Activated T-helper 17 cell treated with anti-CD3 and anti-CD28 coated beads, Interleukin-2, amount 50 U/mL, for 72 hours (primary cell): ENCODE data around the gene SLAMF6. TPM values are rescaled to one million over a fixed set of nuclear protein-coding genes. Genes with fewer than 3 reads are reported as not detected.
"Not testable (repeated sequence)": the region's sequence is repeated elsewhere in the genome, so short reads cannot be mapped to it uniquely, and the experiment has no call there.

ENCODE experiments used
- ATAC-seq: fragments of 150-1000 bp; cut with Tn5 transposase; replicated peaks from 2 replicates; pipeline ENCODE4 v1.10.0; 2021; ENCODE audit warnings: mild to moderate bottlenecking, moderate library complexity
- H3K27ac Mint-ChIP-seq: one replicate; pipeline ENCODE4 v1.8.0; 2022; ENCODE audit warnings: mixed read lengths
- H3K27me3 Mint-ChIP-seq: one replicate; pipeline ENCODE4 v1.8.0; 2022; ENCODE audit warnings: mixed read lengths
- H3K36me3 Mint-ChIP-seq: one replicate; pipeline ENCODE4 v1.8.0; 2022; ENCODE audit warnings: low read depth, mild to moderate bottlenecking, mixed read lengths
- H3K4me1 Mint-ChIP-seq: one replicate; pipeline ENCODE4 v1.8.0; 2022; ENCODE audit warnings: mixed read lengths
- H3K4me3 Mint-ChIP-seq: one replicate; pipeline ENCODE4 v1.8.0; 2022; ENCODE audit warnings: mild to moderate bottlenecking, mixed read lengths
- H3K9me3 Mint-ChIP-seq: one replicate; pipeline ENCODE4 v1.8.0; 2022; ENCODE audit warnings: mixed read lengths
- total RNA-seq, 2 donors: library from RNA; stranded (reverse); gene quantifications; one replicate each; pipeline ENCODE4 v1.2.3, GENCODE V29; 2022

SLAMF6 gene
- total RNA-seq, 2 donors from 2014 or later = 17.4 to 28.6 TPM

DNA sequence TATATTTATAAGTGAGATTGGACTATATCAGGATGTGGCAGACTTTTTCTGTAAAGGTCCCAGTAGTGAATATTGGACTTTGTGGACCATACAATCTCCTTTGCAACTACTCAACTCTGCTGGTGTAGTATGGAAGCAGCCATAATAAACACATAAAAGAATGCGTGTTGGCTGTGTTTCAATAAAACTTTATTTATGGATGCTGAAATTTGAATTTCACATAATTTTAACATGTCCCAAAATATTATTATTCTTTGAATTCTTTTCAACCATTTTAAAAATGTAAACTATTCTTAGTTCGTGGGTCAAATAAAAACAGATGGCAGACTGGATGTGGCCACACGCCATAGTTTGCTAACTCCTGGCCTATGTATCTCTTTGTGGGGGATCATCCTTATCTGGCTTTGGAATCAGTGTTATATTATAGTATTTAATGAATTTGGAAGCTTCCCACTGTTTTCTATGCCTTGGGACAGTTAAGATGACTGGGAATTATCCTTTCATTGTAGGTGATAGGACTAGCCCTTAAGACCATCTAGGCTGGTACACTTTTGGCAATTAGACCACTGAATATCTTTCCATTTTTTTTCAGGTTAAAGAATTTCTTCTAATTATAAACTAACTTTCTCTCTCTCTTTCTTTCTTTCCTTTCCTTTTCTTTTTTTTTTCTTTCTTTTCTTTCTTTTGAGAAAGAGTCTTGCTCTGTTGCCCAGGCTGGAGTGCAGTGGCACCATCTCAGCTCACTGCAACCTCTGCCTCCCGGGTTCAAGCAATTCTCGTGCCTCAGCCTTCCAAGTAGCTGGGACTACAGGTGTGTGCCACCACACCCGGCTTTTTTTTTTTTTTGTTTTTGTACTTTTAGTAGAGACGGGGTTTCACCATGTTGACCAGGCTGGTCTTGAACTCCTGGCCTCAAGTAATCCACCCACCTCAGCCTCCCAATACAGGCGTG lies 14.9 kb upstream of the SLAMF6 start:
- H3K36me3 Mint-ChIP-seq = no peaks in the 10 kb centered on the region
- no peak overlapping the region for H3K27ac Mint-ChIP-seq

DNA sequence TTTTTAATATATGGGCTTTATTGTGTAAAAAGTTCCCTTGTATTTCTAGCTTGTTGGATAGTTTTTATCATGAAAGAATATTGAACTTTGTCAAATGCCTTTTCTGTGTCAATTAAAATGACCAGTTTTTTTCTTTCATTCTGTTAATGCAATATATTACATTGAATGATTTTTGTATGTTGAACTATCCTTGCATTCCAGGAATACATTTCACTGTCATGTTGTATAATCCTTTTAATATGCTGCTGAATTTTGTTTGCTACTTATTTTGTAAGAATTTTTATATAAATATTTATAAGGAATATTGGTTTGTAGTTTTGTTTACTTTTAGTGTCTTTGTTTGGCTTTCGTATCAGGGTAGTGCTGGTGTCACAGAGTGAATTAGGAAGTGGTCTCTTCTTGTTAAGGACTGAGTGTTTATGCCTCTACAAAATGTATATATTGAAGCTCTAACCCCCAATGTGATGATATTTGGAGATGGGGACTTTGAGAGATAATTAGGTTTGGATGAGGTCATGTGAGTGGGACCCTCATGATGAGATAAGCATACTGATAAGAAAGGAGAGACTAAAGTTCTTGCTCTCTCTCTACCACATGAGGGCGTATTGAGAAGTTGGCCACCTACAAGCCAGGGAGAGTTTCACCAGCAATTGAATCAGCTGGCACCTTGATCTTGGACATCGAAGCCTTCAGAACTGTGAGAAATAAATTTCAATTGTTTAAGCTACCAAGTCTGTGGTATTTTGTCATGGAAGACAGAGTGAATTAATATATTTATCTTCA lies 12.0 kb upstream of the SLAMF6 start:
- H3K27me3 Mint-ChIP-seq = no peaks in the 10 kb centered on the region
- no peaks in the 10 kb centered on the region for H3K36me3 Mint-ChIP-seq
- H3K27ac Mint-ChIP-seq = no peak overlapping the region
- peaks cover 8% of the 10 kb centered on the region for H3K4me1 Mint-ChIP-seq
- peaks cover 6% of the 10 kb centered on the region for H3K9me3 Mint-ChIP-seq
- H3K4me3 Mint-ChIP-seq = no peak overlapping the region
- no peak for ATAC-seq

More for the DNA sequence above, 14.9 kb upstream of the SLAMF6 start:
- Mint-ChIP-seq H3K4me1 (peaks cover 30% of the 10 kb centered on the region), H3K9me3 (peaks cover 6% of the 10 kb centered on the region), H3K4me3 (no peak overlapping the region), H3K27me3 (no peaks in the 10 kb centered on the region)
- no peak for ATAC-seq

DNA sequence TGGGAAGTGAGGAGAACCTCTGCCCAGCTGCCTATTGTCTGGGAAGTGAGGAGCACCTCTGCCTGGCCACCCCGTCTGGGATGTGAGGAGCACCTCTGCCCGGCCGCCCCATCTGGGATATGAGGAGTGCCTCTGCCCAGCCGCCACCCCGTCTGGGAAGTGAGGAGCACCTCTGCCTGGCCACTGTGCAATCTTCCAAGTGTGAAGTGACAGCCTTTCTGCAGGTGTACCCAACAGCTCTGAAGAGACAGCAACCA lies 9.4 kb upstream of the SLAMF6 start:
- Mint-ChIP-seq H3K9me3 (peaks cover 12% of the 10 kb centered on the region), H3K4me1 (peaks cover 13% of the 10 kb centered on the region)
- not testable (repeated sequence) for H3K36me3 Mint-ChIP-seq, H3K4me3 Mint-ChIP-seq, H3K27ac Mint-ChIP-seq, H3K27me3 Mint-ChIP-seq, ATAC-seq

DNA sequence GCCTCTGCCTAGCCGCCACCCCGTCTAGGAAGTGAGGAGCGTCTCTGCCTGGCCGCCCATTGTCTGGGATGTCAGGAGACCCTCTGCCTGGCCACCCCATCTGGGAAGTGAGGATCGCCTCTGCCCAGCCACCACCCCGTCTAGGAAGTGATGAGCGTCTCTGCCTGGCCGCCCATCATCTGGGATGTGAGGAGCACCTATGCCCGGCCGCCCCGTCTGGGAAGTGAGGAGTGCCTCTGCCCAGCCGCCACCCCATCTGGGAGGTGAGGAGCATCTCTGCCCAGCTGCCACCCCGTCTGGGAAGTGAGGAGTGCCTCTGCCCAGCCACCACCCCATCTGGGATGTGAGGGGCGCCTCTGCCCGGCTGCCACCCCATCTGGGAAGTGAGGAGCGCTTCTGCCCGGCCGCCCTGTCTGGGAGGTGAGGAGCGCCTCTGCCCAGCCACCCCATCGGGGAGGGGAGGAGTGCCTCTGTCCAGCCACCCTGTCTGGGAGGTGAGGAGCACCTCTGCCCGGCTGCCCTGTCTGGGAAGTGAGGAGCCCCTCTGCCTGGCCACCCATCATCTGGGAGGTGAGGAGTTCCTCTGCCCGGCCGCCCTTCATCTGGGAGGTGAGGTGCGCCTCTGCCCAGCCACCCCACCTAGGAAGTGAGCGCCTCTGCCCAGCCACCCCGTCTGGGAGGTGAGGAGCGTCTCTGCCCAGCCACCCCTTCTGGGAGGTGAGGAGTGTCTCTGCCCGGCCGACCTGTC lies 8.9 kb upstream of the SLAMF6 start:
- peaks cover 17% of the 10 kb centered on the region for H3K4me1 Mint-ChIP-seq
- H3K9me3 Mint-ChIP-seq = peaks cover 13% of the 10 kb centered on the region
- H3K4me3 Mint-ChIP-seq, ATAC-seq, H3K36me3 Mint-ChIP-seq, H3K27me3 Mint-ChIP-seq, H3K27ac Mint-ChIP-seq: not testable (repeated sequence)

DNA sequence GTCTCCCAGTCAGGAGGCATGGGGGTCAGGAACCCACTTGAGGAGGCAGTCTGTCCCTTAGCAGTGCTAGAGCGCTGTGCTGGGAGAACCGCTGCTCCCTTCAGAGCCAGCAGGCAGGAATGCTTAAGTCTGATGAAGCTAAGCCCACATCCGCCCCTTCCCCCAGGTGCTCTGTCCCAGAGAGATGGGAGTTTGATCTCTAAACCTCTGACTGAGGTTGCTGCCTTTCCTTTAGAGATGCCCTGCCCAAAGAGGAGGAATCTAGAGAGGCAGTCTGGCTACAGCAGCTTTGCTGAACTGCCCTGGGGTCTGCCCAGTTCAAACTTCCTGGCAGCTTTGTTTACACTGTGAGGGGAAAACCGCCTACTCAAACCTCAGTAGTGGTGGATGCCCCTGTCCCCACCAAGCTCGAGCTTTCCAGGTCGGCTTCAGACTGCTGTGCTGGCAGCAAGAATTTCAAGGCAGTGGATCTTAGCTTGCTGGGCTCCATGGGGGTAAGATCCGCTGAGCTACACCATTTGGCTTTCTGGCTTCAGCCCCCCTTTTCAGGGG lies 6.4 kb upstream of the SLAMF6 start:
- H3K27ac Mint-ChIP-seq, ATAC-seq: not testable (repeated sequence)
- peak overlapping the region; percentile 6 for H3K4me3 Mint-ChIP-seq

DNA sequence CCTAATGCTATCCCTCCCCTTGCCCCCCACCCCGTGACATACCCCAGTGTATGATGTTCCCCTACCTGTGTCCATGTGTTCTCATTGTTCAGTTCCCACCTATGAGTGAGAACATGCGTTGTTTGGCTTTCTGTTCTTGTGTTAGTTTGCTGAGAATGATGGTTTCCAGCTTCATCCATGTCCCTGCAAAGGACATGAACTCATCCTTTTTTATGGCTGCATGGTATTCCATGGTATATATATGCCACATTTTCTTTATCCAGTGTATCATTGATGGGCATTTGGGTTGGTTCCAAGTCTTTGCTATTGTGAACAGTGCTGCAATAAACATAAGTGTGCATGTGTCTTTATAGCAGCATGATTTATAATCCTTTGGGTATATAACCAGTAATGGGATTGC lies 734 bp upstream of the SLAMF6 start:
- Mint-ChIP-seq H3K4me1 (peaks cover 57% of the 10 kb centered on the region), H3K4me3 (peak overlapping the region; percentile 90), H3K27ac (peak overlapping the region; percentile 12), H3K9me3 (peaks cover 10% of the 10 kb centered on the region), H3K36me3 (peaks cover 43% of the 10 kb centered on the region)
- H3K27me3 Mint-ChIP-seq, ATAC-seq: not testable (repeated sequence)

More for the DNA sequence above, 6.4 kb upstream of the SLAMF6 start:
- Mint-ChIP-seq H3K4me1 (peaks cover 25% of the 10 kb centered on the region), H3K9me3 (peaks cover 10% of the 10 kb centered on the region)
- not testable (repeated sequence) for H3K36me3 Mint-ChIP-seq, H3K27me3 Mint-ChIP-seq

DNA sequence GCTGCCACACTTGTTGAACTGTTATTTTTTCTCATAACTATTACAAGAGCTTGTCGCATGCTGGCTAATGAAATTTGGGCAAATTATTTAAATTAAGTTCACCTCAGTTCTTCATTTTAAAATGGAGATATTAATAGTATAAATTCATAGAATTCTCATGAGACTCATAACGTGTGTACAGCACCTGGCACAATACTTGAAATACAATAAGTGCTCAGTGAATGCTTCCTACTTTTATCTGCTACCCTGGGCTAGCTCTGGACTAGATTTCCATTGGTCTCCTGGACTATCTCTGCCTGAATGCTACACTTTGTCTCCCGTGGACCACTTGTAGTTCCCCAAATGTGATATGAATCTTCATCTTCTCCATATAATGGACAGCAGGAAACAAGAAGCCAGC lies 919 bp downstream of the SLAMF6 start:
- Mint-ChIP-seq H3K4me1 (peaks cover 60% of the 10 kb centered on the region), H3K27ac (peak overlapping the region; percentile 90)

DNA sequence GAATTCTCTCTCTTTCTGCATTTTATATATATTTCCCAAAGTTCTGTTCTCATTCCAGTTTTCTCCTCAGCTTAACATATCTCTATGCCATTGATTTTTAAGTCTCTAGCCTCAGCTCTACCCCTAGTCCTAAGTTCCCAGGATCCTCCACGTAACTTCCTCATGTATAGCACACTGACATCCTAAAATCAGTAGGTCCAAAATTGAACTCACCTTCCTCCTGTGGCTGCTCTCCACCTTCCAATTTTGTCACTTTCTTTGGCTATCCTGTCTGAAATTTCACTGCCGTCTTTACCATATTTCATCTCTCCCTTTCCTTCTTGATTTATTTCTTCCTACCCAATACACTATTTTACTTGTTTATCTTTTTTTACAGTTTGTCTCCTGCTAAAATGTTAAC lies 1.5 kb downstream of the SLAMF6 start:
- peaks cover 60% of the 10 kb centered on the region for H3K4me1 Mint-ChIP-seq
- H3K27ac Mint-ChIP-seq = peak overlapping the region; percentile 90
- ATAC-seq = no peak
- peak overlapping the region; percentile 90 for H3K4me3 Mint-ChIP-seq
- no peaks in the 10 kb centered on the region for H3K9me3 Mint-ChIP-seq
- no peaks in the 10 kb centered on the region for H3K27me3 Mint-ChIP-seq
- peaks cover 65% of the 10 kb centered on the region for H3K36me3 Mint-ChIP-seq

More for the DNA sequence above, 919 bp downstream of the SLAMF6 start:
- H3K4me3 Mint-ChIP-seq = peak overlapping the region; percentile 90
- H3K9me3 Mint-ChIP-seq = peaks cover 5% of the 10 kb centered on the region
- peaks cover 59% of the 10 kb centered on the region for H3K36me3 Mint-ChIP-seq
- no peak for ATAC-seq
- H3K27me3 Mint-ChIP-seq = no peaks in the 10 kb centered on the region

DNA sequence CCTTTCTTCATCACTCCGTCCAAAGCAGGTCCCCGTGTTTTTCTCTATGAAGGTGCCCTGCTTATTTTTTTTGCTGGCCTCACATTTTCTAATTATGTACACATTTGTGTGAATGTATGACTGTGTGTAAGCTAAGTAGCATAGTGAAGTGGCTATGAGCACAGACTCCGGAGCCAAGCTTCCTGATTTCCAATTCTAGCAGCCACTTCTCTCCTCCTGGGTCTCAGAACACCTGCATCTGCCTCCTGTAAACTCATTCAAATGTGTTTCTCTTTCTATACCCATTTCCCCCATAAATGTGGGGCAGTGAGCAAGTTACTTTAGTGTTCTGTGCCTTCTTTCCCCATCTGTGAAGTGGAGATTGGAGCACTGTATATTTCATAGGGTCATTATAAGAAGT lies 2.1 kb downstream of the SLAMF6 start:
- Mint-ChIP-seq H3K4me3 (peak overlapping the region; percentile 90), H3K4me1 (peaks cover 64% of the 10 kb centered on the region), H3K27ac (peak overlapping the region; percentile 90), H3K36me3 (peaks cover 67% of the 10 kb centered on the region), H3K27me3 (no peaks in the 10 kb centered on the region), H3K9me3 (no peaks in the 10 kb centered on the region)
- ATAC-seq = peak; percentile 20

DNA sequence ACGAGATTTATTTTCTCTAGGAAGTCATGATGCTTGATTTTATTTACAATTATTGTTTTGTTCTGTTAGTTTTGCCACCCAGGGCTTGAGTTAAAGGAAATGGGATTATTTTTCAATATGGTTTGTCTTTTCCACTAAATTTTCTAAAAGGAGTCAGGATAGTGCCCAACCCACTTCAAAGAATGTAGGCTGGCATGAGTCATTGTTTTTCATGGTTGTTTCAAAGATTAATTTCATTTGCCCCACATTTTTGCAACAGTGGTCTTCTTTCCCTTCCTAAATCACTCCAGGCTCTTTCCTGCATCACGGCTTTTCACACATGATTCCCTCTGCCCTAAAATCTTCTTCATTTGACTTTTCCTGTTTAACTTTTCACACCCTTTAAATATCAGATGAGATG lies 2.5 kb downstream of the SLAMF6 start:
- ATAC-seq = peak; percentile 16
- H3K4me1 Mint-ChIP-seq = peaks cover 68% of the 10 kb centered on the region
- peak overlapping the region; percentile 90 for H3K27ac Mint-ChIP-seq
- no peaks in the 10 kb centered on the region for H3K27me3 Mint-ChIP-seq
- H3K4me3 Mint-ChIP-seq = peak overlapping the region; percentile 90
- H3K9me3 Mint-ChIP-seq = no peaks in the 10 kb centered on the region
- H3K36me3 Mint-ChIP-seq = peaks cover 67% of the 10 kb centered on the region

DNA sequence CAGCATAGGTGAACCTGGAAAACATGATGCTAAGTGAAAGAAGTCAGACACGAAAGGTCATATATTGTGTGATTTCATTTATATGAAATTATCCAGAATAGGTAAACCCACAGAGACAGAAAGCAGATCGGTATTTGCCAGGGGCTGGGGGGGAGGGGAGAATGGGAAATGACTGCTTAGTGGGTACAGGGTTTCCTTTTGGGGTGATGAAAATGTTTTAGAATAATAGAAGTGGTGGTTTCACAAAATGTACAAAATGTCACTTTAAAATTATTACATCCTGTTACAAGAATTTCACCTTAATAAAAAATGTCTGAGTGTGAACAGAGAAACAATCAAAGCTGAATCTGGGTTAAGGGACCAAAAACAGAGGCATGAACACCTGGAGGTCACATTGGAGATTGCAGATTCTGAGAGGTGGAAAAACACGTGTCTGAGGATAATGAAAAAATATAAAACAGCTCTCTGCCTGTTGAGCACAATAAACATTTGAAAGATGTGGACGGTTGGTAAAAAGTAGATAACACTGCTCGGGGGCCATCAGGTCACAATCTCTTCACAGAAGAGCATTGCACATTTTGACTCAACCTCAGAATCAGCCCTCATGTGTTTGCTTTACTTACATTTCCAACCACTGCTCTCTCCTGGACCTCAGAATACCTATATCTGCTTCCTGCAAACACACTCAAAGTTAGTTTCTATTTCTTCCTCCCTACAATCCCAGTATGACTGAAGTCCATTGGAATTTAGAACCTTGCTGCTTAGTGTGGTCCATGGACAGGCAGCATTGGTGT lies 3.2 kb downstream of the SLAMF6 start:
- ATAC-seq = peak; percentile 82
- peaks cover under 1% of the 10 kb centered on the region for H3K9me3 Mint-ChIP-seq
- peak overlapping the region; percentile 90 for H3K27ac Mint-ChIP-seq
- no peaks in the 10 kb centered on the region for H3K27me3 Mint-ChIP-seq
- H3K4me3 Mint-ChIP-seq = peak overlapping the region; percentile 90
- H3K36me3 Mint-ChIP-seq = peaks cover 69% of the 10 kb centered on the region
- H3K4me1 Mint-ChIP-seq = peaks cover 75% of the 10 kb centered on the region

DNA sequence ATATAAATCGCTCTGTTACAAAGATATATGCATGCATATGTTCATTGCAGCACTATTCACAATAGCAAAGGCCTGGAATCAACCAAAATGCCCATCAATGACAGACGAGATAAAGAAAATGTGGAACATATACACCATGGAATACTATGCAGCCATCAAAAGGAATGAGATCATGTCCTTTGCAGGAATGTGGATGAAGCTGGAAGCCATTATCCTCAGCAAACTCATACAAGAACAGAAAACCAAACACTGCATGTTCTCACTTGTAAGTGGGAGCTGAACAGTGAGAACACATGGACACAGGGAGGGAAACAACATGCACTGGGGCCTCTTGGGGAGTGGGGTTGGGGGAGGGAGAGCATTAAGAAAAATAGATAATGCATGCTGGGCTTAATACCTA lies 5.5 kb downstream of the SLAMF6 start:
- Mint-ChIP-seq H3K4me1 (peaks cover 88% of the 10 kb centered on the region), H3K36me3 (peaks cover 87% of the 10 kb centered on the region), H3K9me3 (peaks cover 10% of the 10 kb centered on the region), H3K4me3 (peak overlapping the region; percentile 90)
- not testable (repeated sequence) for ATAC-seq, H3K27ac Mint-ChIP-seq, H3K27me3 Mint-ChIP-seq

DNA sequence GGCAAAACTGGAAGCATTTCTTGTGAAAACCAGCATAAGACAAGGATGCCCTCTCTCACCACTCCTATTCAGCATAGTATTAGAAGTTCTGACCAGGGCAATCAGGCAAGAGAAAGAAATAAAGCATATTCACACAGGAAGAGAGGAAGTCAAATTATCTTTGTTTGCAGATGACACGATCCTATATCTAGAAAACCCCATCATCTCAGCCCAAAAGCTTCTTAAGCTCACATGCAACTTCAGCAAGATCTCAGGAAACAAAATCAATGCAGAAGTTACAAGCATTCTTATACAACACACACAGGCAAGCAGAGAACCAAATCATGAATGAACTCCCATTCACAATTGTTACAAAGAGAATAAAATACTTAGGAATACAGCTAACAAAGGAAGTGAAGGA lies 7.1 kb downstream of the SLAMF6 start:
- Mint-ChIP-seq H3K36me3 (peaks cover 83% of the 10 kb centered on the region), H3K27ac (peak overlapping the region; percentile 32)
- ATAC-seq = not testable (repeated sequence)

More for the DNA sequence above, 7.1 kb downstream of the SLAMF6 start:
- H3K27me3 Mint-ChIP-seq = not testable (repeated sequence)
- H3K4me3 Mint-ChIP-seq = peak overlapping the region; percentile 90
- peaks cover 77% of the 10 kb centered on the region for H3K4me1 Mint-ChIP-seq
- H3K9me3 Mint-ChIP-seq = peaks cover 10% of the 10 kb centered on the region
